Measurements from ENCODE around the gene FERMT1.

DNA sequence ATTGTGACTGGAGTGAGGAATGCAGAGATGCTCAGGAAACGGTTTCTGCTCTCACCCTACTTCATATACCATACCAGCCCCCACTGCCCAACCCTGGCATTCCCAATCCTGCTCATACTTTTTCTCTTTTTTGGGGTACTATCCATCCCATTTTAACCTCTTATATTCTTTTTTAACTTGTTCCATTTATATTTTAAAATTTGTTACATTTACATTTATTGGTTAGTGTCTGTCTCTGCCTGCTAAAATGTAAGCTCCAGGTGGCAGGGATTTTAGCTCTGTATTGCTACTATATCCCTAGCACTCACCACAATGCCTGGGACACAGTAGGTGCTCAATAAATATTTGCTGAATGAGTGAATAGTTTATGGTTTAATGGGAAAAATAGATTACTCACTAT, 8.1 kb downstream of the FERMT1 start:
- TF ChIP-seq POLR2A (IDR thresholded peaks at IDR 0.05) (no peak), POLR2AphosphoS5 (IDR thresholded peaks at IDR 0.05) (no peak)
- TF ChIP-seq, protein P1, sequence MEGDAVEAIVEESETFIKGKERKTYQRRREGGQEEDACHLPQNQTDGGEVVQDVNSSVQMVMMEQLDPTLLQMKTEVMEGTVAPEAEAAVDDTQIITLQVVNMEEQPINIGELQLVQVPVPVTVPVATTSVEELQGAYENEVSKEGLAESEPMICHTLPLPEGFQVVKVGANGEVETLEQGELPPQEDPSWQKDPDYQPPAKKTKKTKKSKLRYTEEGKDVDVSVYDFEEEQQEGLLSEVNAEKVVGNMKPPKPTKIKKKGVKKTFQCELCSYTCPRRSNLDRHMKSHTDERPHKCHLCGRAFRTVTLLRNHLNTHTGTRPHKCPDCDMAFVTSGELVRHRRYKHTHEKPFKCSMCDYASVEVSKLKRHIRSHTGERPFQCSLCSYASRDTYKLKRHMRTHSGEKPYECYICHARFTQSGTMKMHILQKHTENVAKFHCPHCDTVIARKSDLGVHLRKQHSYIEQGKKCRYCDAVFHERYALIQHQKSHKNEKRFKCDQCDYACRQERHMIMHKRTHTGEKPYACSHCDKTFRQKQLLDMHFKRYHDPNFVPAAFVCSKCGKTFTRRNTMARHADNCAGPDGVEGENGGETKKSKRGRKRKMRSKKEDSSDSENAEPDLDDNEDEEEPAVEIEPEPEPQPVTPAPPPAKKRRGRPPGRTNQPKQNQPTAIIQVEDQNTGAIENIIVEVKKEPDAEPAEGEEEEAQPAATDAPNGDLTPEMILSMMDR (IDR thresholded peaks at IDR 0.05), result no peak

Data from sigmoid colon (tissue), 4 donors.